GM12878 (cell line): ENCODE data around the gene USP47.

Experiments used
- CTCF ChIP-seq, 3 experiments: IDR thresholded peaks in 2 of 3; conservative IDR thresholded peaks in 1 of 3; 2 replicates each; pipeline ENCODE4 v1.5.1; 2011; ENCODE audit warnings: low read depth in 3 of 3, low read length in 3 of 3, mild to moderate bottlenecking in 3 of 3, control low read depth in 2 of 3, moderate library complexity in 2 of 3, inconsistent platforms in 1 of 3, mixed read lengths in 1 of 3; ENCODE audit not compliant: control insufficient read depth in 2 of 3, insufficient read depth in 1 of 3; ENCODE audit errors: extremely low read depth in 1 of 3
- PML ChIP-seq: IDR thresholded peaks from 2 replicates; pipeline ENCODE4 v1.6.1; 2012; ENCODE audit warnings: low read length, inconsistent platforms
- SIN3A ChIP-seq: IDR thresholded peaks from 2 replicates; pipeline ENCODE4 v1.6.1; 2012; ENCODE audit warnings: low read depth, low read length, improper control_type of control experiment
- SMC3 ChIP-seq: IDR thresholded peaks from 2 replicates; pipeline ENCODE4 v1.6.1; 2011; ENCODE audit warnings: low read length, improper control_type of control experiment, borderline replicate concordance
- ZNF274 ChIP-seq: IDR thresholded peaks from one replicate; pipeline ENCODE4 v1.8.0; 2011; ENCODE audit not compliant: insufficient read length, insufficient read depth

- no peak for TF ChIP-seq SIN3A
- no peak for TF ChIP-seq PML
- TF ChIP-seq SMC3, result no peak
- no peak for TF ChIP-seq CTCF (IDR thresholded peaks at IDR 0.05 in 2 of 3, conservative IDR thresholded peaks at IDR 0.05 in 1 of 3; ENCODE audit: control insufficient read depth in 2 of 3, extremely low read depth in 1 of 3, insufficient read depth in 1 of 3, low read depth in 3 of 3, low read length in 3 of 3)
- TF ChIP-seq ZNF274, result no peak
These were observed 16.0 kb downstream of the USP47 start for GRCh38 chr11:11857769-11858168.
